Colonic mucosa (tissue), 4 donors: ENCODE results near the gene ELFN2. TPM values are rescaled to one million over a fixed set of nuclear protein-coding genes. Genes with fewer than 3 reads are reported as not detected.

ENCODE experiments used
- DNase-seq: peaks from one replicate; pipeline ENCODE4 v3.0.0-alpha.2; 2020
- H3K27ac ChIP-seq: fragments of 200-600 bp; one replicate; pipeline ENCODE4 v1.8.0; 2021
- H3K27me3 ChIP-seq: fragments of 200-600 bp; one replicate; pipeline ENCODE4 v1.8.0; 2021
- H3K36me3 ChIP-seq: fragments of 200-600 bp; one replicate; pipeline ENCODE4 v1.8.0; 2021
- H3K4me1 ChIP-seq: fragments of 200-600 bp; one replicate; pipeline ENCODE4 v1.8.0; 2021; ENCODE audit warnings: mild to moderate bottlenecking
- H3K4me3 ChIP-seq: fragments of 200-600 bp; one replicate; pipeline ENCODE4 v1.8.0; 2021
- H3K9ac ChIP-seq, 2 donors: one replicate each; pipeline ENCODE4 v1.7.0; 2013; ENCODE audit warnings: control low read depth in 2 of 2, low read depth in 2 of 2, low read length in 2 of 2
- H3K9me3 ChIP-seq: fragments of 200-600 bp; one replicate; pipeline ENCODE4 v1.8.0; 2021
- CTCF ChIP-seq: fragments of 200-600 bp; IDR thresholded peaks from one replicate; pipeline ENCODE4 v1.8.0; 2022; ENCODE audit warnings: antibody characterized with exemption, mild to moderate bottlenecking
- intact Hi-C: fragments of 100-400 bp; cut with DNase I; formaldehyde crosslinking; loops from one replicate; pipeline ENCODE4 v1.14.1; 2022
- total RNA-seq, 2 donors: library from RNA; stranded (reverse); fragmentation: NEBNext Ultra II Directional in 1 of 2; extraction: Animal tissue kit (Norgen Biotek cat#: 25700) in 1 of 2; gene quantifications; one replicate each; pipeline ENCODE4 v1.2.1, GENCODE V29; 2021
- donor health status: healthy.
- donor health status: DM: no; HTN: no; CAD: no.
- donor health status: DM: no; HTN: no; CAD: no.

The ELFN2 gene
- total RNA-seq, 2 donors from 2014 or later = 0.07 to 0.21 TPM

GRCh38 chr22:37355174-37355573 lies 72.1 kb downstream of the ELFN2 start:
- Histone ChIP-seq H3K27me3 (no peaks in the 10 kb centered on the region), H3K9ac (no peak overlapping the region), H3K4me1 (no peaks in the 10 kb centered on the region), H3K4me3 (no peak overlapping the region), H3K36me3 (no peaks in the 10 kb centered on the region), H3K9me3 (no peaks in the 10 kb centered on the region), H3K27ac (no peak overlapping the region)
- TF ChIP-seq CTCF = no peak
- intact Hi-C loops = no loop called here
- DNase-seq = no peak

- Histone ChIP-seq H3K27ac (no peak overlapping the region), H3K27me3 (no peaks in the 10 kb centered on the region), H3K9ac (no peak overlapping the region), H3K36me3 (no peaks in the 10 kb centered on the region), H3K4me3 (no peak overlapping the region), H3K4me1 (no peaks in the 10 kb centered on the region), H3K9me3 (no peaks in the 10 kb centered on the region)
- TF ChIP-seq CTCF = no peak
- intact Hi-C loops = no loop called here
- DNase-seq = no peak
Observed at GRCh38 chr22:37354670-37355069, 72.6 kb downstream of the ELFN2 start.

GRCh38 chr22:37354261-37354660 lies 73.0 kb downstream of the ELFN2 start:
- Histone ChIP-seq H3K27ac (no peak overlapping the region), H3K4me1 (no peaks in the 10 kb centered on the region), H3K9me3 (no peaks in the 10 kb centered on the region), H3K4me3 (no peak overlapping the region), H3K9ac (no peak overlapping the region), H3K27me3 (no peaks in the 10 kb centered on the region), H3K36me3 (no peaks in the 10 kb centered on the region)
- intact Hi-C loops = no loop called here
- no peak for DNase-seq
- TF ChIP-seq CTCF = no peak

- intact Hi-C loops = no loop called here
Observed at GRCh38 chr22:37353839-37354238, 73.4 kb downstream of the ELFN2 start.

GRCh38 chr22:37352481-37352880 lies 74.8 kb downstream of the ELFN2 start:
- H3K27me3 ChIP-seq = no peaks in the 10 kb centered on the region
- H3K27ac ChIP-seq = no peak overlapping the region

More at GRCh38 chr22:37353839-37354238, 73.4 kb downstream of the ELFN2 start:
- no peaks in the 10 kb centered on the region for H3K36me3 ChIP-seq
- no peaks in the 10 kb centered on the region for H3K9me3 ChIP-seq
- H3K4me1 ChIP-seq = no peaks in the 10 kb centered on the region
- H3K27ac ChIP-seq = no peak overlapping the region
- no peaks in the 10 kb centered on the region for H3K27me3 ChIP-seq
- no peak for DNase-seq
- no peak overlapping the region for H3K4me3 ChIP-seq
- no peak for TF ChIP-seq CTCF
- H3K9ac ChIP-seq = no peak overlapping the region

More at GRCh38 chr22:37352481-37352880, 74.8 kb downstream of the ELFN2 start:
- H3K36me3 ChIP-seq = no peaks in the 10 kb centered on the region
- intact Hi-C loops = no loop called here
- H3K9ac ChIP-seq = no peak overlapping the region
- H3K4me3 ChIP-seq = no peak overlapping the region
- no peaks in the 10 kb centered on the region for H3K9me3 ChIP-seq
- TF ChIP-seq CTCF = no peak
- no peaks in the 10 kb centered on the region for H3K4me1 ChIP-seq
- DNase-seq = no peak
